Heart left ventricle (tissue), 13 donors: ENCODE data around the gene ZNF300.

Experiments
- CTCF ChIP-seq, 12 donors: fragments of 200-600 bp; sonication (generic) in 4 of 12; IDR thresholded peaks; one replicate each; pipeline versions ENCODE4 v1.5.0 to v1.8.0; 2018 to 2022; ENCODE audit warnings: antibody characterized with exemption in 12 of 12, mild to moderate bottlenecking in 5 of 12
- POLR2A ChIP-seq, 2 donors: fragments of 450-650 bp; IDR thresholded peaks; one replicate each; pipeline ENCODE4 v1.6.1; 2017; ENCODE audit warnings: antibody characterized with exemption in 2 of 2, mild to moderate bottlenecking in 2 of 2, moderate library complexity in 2 of 2
- donor health status: ischemic (EF 13 %, LVEDD 7.1; RV severe dilation, severe dysfunction).
- donor health status: DM: no; HTN: yes; CAD: no.
- donor health status: DM: no; HTN: no; CAD: no.
- donor health status: ischemic (EF 25% LVEDD 6.9; RV normal size, moderate dysfunction).
- donor health status: ischemic (EF 25% LVEDD 5.7; RV mildly dilated, moderate dysfunction).
- donor health status: ischemic (EF 35%, LVEDD 5.7; RV mildly dilated, moderate dysfunction).
- donor health status: nonischemic (EF 11% LVEDD 7.7; RV severe dilation, severe dysfunction).
- donor health status: DM: yes; HTN: yes; CAD: no.
- donor health status: PGD.
- donor health status: ischemic (EF 29% LVEDD 5.4; RV normal size, mild dysfunction).
- donor health status: nonischemic (EF 23%, LVEDD 6.1; RV moderate dilation, normal function).

GRCh38 chr5:150860246-150860821, 44.4 kb downstream of the ZNF300 start:
- no peak for TF ChIP-seq CTCF (IDR thresholded peaks at IDR 0.05)
- no peak for TF ChIP-seq POLR2A (IDR thresholded peaks at IDR 0.05)
